ENCODE results near the gene TMEM141.

TMEM141 gene

GRCh38 chr9:136756836-136757235 lies 34.3 kb upstream of the TMEM141 start:
- H3K27ac ChIP-seq = no peak overlapping the region
- no peak for TF ChIP-seq ZFX (IDR thresholded peaks at IDR 0.05; ENCODE audit: borderline replicate concordance)
- no peak for TF ChIP-seq CTCF (IDR thresholded peaks at IDR 0.05)

- TF ChIP-seq CTCF (IDR thresholded peaks at IDR 0.05) (no peak), ZFX (IDR thresholded peaks at IDR 0.05; ENCODE audit: borderline replicate concordance) (no peak)
- H3K27ac ChIP-seq = no peak overlapping the region
These were observed 33.8 kb upstream of the TMEM141 start for GRCh38 chr9:136757328-136757727.

GRCh38 chr9:136757751-136758140 lies 33.4 kb upstream of the TMEM141 start:
- no peak overlapping the region for H3K27ac ChIP-seq
- TF ChIP-seq ZFX (IDR thresholded peaks at IDR 0.05; ENCODE audit: borderline replicate concordance) = no peak
- no peak for TF ChIP-seq CTCF (IDR thresholded peaks at IDR 0.05)

GRCh38 chr9:136759001-136759400 lies 32.1 kb upstream of the TMEM141 start:
- TF ChIP-seq ZFX (IDR thresholded peaks at IDR 0.05; ENCODE audit: borderline replicate concordance) = no peak
- no peak for TF ChIP-seq CTCF (IDR thresholded peaks at IDR 0.05)
- no peak overlapping the region for H3K27ac ChIP-seq

GRCh38 chr9:136759436-136760325 lies 31.5 kb upstream of the TMEM141 start:
- TF ChIP-seq ZFX (IDR thresholded peaks at IDR 0.05; ENCODE audit: borderline replicate concordance) (no peak), CTCF (IDR thresholded peaks at IDR 0.05) (no peak)
- no peak overlapping the region for H3K27ac ChIP-seq

GRCh38 chr9:136760424-136760823 lies 30.7 kb upstream of the TMEM141 start:
- TF ChIP-seq CTCF (IDR thresholded peaks at IDR 0.05) (no peak), ZFX (IDR thresholded peaks at IDR 0.05; ENCODE audit: borderline replicate concordance) (no peak)
- no peak overlapping the region for H3K27ac ChIP-seq

GRCh38 chr9:136760834-136761544 lies 30.2 kb upstream of the TMEM141 start:
- H3K27ac ChIP-seq = peak overlapping the region; percentile 22; the same call in 1 of the 2 replicates
- TF ChIP-seq CTCF (IDR thresholded peaks at IDR 0.05) = peak; percentile 87
